Erythroblast (primary cell): ENCODE measurements around the gene HOXA7.

Experiments
- GATA1 ChIP-seq: IDR thresholded peaks from 2 replicates; pipeline ENCODE4 v1.6.1; 2011; ENCODE audit warnings: low read depth, mild to moderate bottlenecking, control low read depth, low read length, moderate library complexity
- POLR2A ChIP-seq: IDR thresholded peaks from 2 replicates; pipeline ENCODE4 v1.6.1; 2011; ENCODE audit warnings: mild to moderate bottlenecking, low read length

DNA sequence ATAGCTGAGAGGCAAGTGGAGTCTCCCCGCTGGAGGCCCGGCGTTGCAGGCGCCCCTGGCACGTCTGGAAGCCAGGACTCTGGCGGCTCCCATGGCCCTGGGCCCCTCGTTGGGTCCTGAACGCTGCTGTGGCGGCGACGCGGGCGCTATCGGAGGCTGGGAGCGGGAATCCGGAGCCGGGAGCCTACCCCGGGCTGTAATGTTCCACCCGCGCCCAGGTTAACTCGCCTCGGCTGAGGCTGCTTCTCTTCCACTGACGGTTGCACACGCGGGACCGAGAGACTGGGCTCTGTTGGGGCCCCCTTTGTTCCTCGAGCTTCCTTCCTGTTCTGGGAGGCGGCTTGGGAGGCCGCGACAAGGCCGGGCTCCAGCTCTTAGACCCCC lies 11.7 kb downstream of the HOXA7 start:
- no peak for TF ChIP-seq POLR2A
- TF ChIP-seq GATA1 = no peak
